Neural cell (in vitro differentiated cells): ENCODE results near the gene AFAP1L1.

Source experiments
- EZH2 ChIP-seq: fragments of 200-600, 300-800 bp; shearing (Covaris generic), sonication (generic); IDR thresholded peaks from 2 replicates; pipeline ENCODE4 v1.6.1; 2014; ENCODE audit warnings: antibody characterized with exemption, low read length, borderline replicate concordance, mild to moderate bottlenecking; ENCODE audit not compliant: insufficient read depth, poor library complexity, severe bottlenecking
- POLR2AphosphoS5 ChIP-seq: IDR thresholded peaks from 2 replicates; pipeline ENCODE4 v1.6.1; 2012
- RAD21 ChIP-seq: fragments of 450-650 bp; conservative IDR thresholded peaks from 2 replicates; pipeline ENCODE4 v1.6.1; 2014; ENCODE audit warnings: antibody characterized with exemption, mild to moderate bottlenecking, moderate library complexity
- SMC3 ChIP-seq: fragments of 450-650 bp; conservative IDR thresholded peaks from 2 replicates; pipeline ENCODE4 v1.6.1; 2014; ENCODE audit warnings: antibody characterized with exemption, mild to moderate bottlenecking, moderate library complexity; ENCODE audit not compliant: poor library complexity
- TF ChIP-seq, protein P1 (sequence below): fragments of 450-650 bp; IDR thresholded peaks from 2 replicates; pipeline ENCODE4 v1.5.1; 2014; ENCODE audit warnings: antibody characterized with exemption, mild to moderate bottlenecking, moderate library complexity; ENCODE audit not compliant: poor library complexity, severe bottlenecking

- no peak for TF ChIP-seq EZH2
- TF ChIP-seq, protein P1, sequence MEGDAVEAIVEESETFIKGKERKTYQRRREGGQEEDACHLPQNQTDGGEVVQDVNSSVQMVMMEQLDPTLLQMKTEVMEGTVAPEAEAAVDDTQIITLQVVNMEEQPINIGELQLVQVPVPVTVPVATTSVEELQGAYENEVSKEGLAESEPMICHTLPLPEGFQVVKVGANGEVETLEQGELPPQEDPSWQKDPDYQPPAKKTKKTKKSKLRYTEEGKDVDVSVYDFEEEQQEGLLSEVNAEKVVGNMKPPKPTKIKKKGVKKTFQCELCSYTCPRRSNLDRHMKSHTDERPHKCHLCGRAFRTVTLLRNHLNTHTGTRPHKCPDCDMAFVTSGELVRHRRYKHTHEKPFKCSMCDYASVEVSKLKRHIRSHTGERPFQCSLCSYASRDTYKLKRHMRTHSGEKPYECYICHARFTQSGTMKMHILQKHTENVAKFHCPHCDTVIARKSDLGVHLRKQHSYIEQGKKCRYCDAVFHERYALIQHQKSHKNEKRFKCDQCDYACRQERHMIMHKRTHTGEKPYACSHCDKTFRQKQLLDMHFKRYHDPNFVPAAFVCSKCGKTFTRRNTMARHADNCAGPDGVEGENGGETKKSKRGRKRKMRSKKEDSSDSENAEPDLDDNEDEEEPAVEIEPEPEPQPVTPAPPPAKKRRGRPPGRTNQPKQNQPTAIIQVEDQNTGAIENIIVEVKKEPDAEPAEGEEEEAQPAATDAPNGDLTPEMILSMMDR, result no peak
- TF ChIP-seq RAD21, result no peak
- no peak for TF ChIP-seq SMC3
- TF ChIP-seq POLR2AphosphoS5, result no peak
These were observed 108.9 kb downstream of the AFAP1L1 start for GRCh38 chr5:149380466-149381121.
